GM12875 (cell line): ENCODE data around the gene DHX8.

ENCODE experiments used
- H3K4me3 ChIP-seq: one replicate; pipeline ENCODE4 v1.5.1; 2011; ENCODE audit warnings: low read depth, low read length, control low read depth
- CTCF ChIP-seq: IDR thresholded peaks from 2 replicates; pipeline ENCODE4 v1.5.1; 2011; ENCODE audit warnings: low read depth, mild to moderate bottlenecking, control low read depth, inconsistent platforms, low read length, moderate library complexity, borderline replicate concordance; ENCODE audit not compliant: insufficient read depth

Gene DHX8

GRCh38 chr17:43543300-43543699, 59.5 kb downstream of the DHX8 start:
- H3K4me3 ChIP-seq = no peak overlapping the region

GRCh38 chr17:43543771-43544575, 60.2 kb downstream of the DHX8 start:
- peak; percentile 14; the same call in 1 of the 2 replicates for TF ChIP-seq CTCF
- H3K4me3 ChIP-seq = no peak overlapping the region

More at GRCh38 chr17:43543300-43543699, 59.5 kb downstream of the DHX8 start:
- no peak for TF ChIP-seq CTCF

GRCh38 chr17:43545383-43545632, 61.5 kb downstream of the DHX8 start:
- H3K4me3 ChIP-seq = peak overlapping the region; percentile 56
- no peak for TF ChIP-seq CTCF

- no peak for TF ChIP-seq CTCF
These were observed 62.8 kb downstream of the DHX8 start, which contains the start of gene ETV4 for GRCh38 chr17:43546319-43547188. Gene ETV4 (minus strand): TSS chr17:43546340. CDS start chr17:43545617, 723 bp downstream.

GRCh38 chr17:43547189-43547550, 63.4 kb downstream of the DHX8 start:
- TF ChIP-seq CTCF = no peak
- no peak overlapping the region for H3K4me3 ChIP-seq

More at GRCh38 chr17:43546319-43547188, 62.8 kb downstream of the DHX8 start, which contains the start of gene ETV4:
- H3K4me3 ChIP-seq = peak within 1 kb of the TSS; percentile 56

GRCh38 chr17:43547659-43548256, 64.0 kb downstream of the DHX8 start:
- no peak overlapping the region for H3K4me3 ChIP-seq
- no peak for TF ChIP-seq CTCF
